Mesodermal cell (in vitro differentiated cells): ENCODE data around the gene MANF.
"Not testable (repeated sequence)": the region's sequence is repeated elsewhere in the genome, so short reads cannot be mapped to it uniquely, and the experiment has no call there.

Experiments used
- H3K27ac ChIP-seq: 2 replicates; pipeline ENCODE4 v1.7.0; 2013; ENCODE audit warnings: mild to moderate bottlenecking, low read depth, low read length, moderate library complexity; ENCODE audit not compliant: severe bottlenecking
- H3K36me3 ChIP-seq: 2 replicates; pipeline ENCODE4 v1.7.1; 2013; ENCODE audit warnings: mild to moderate bottlenecking, low read length, moderate library complexity; ENCODE audit not compliant: control insufficient read depth, insufficient read depth
- H3K4me1 ChIP-seq: one replicate; pipeline ENCODE4 v1.7.1; 2013; ENCODE audit warnings: mild to moderate bottlenecking, low read length; ENCODE audit not compliant: insufficient read depth, control insufficient read depth, poor library complexity, severe bottlenecking
- H3K4me3 ChIP-seq: 2 replicates; pipeline ENCODE4 v1.7.0; 2013; ENCODE audit warnings: low read length, control low read depth, mild to moderate bottlenecking; ENCODE audit not compliant: insufficient read depth, poor library complexity, severe bottlenecking; ENCODE audit errors: extremely low read depth
- H3K9me3 ChIP-seq: 2 replicates; pipeline ENCODE4 v1.7.1; 2013; ENCODE audit warnings: mild to moderate bottlenecking, low read length, moderate library complexity; ENCODE audit not compliant: control insufficient read depth
- WGBS, 2 experiments: methylation state at CpG; one replicate each; pipeline ENCODE4 v1.1.5; 2013; ENCODE audit warnings: missing lambda C conversion rate in 2 of 2; ENCODE audit not compliant: insufficient coverage in 2 of 2; 5-methylcytosine and 5-hydroxymethylcytosine counted together

The MANF gene

DNA sequence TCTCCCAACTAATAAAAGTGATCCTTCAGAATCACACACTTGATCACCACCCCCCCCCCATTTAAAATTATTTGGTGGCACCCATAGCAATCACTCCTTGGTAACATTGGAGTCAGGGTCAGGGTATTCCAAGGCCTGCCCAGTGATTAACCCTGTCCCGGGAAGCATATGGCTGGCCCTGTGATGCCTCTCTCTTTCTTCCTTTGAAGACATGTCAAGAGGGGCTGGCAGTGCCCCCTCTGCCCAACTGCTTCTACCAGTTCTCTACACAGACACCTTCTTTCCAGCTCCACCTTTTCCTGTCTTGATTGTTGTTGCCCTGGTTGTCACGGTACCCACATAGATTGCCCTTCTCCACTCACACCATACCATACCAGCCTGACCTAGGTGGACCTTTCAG is 30.9 kb upstream of the MANF start:
- Histone ChIP-seq H3K36me3 (no peaks in the 10 kb centered on the region), H3K4me3 (no peak overlapping the region), H3K4me1 (no peaks in the 10 kb centered on the region), H3K27ac (no peak overlapping the region), H3K9me3 (no peaks in the 10 kb centered on the region)
- WGBS, 2 experiments = 93 to 100% methylated on average over 1 to 2 of the region's 2 CpGs

DNA sequence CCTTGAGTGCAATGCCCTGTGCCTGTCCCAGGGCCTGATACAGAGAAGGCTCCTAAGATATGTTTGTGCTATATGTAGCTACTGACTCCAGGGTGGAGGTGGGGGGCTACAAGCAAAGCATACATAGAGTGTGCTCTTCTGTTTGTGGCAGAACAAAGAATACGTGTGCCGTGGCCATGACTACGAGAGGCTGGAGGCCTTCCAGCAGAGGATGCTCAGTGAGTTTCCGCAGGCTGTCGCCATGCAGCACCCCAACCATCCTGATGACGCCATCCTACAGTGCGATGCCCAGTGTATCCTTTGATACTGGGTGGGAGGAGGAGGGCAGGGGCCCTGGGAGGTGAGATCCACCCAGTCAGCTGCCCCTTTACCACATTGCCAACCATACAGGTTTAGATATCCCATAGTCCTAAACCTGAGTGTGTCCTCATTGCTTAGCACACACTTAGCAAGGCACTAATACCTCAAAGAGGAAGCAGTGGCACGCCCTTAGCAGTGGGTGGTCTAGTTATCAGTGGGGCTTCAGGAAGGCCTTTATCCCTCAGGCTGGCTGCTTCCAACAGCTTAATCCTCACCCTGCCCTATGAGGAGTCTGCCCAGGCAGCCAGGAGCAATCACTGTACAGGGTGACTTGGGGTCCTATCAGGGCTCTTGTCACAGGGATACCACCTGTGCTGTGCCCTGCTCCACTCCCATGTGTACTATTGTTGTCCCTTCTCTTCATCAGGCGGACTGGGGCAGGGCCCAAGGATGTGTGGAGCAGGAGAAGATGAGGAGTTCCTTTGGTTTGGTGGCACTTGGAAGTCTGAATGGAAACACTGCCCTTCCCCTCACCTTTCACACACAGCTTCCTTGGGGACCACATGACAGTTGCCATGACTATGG is 30.1 kb upstream of the MANF start:
- 96 to 100% methylated on average over 2 to 6 of the region's 9 CpGs for WGBS, 2 experiments
- Histone ChIP-seq H3K36me3 (no peaks in the 10 kb centered on the region), H3K4me1 (no peaks in the 10 kb centered on the region), H3K4me3 (no peak overlapping the region), H3K9me3 (no peaks in the 10 kb centered on the region), H3K27ac (no peak overlapping the region)

DNA sequence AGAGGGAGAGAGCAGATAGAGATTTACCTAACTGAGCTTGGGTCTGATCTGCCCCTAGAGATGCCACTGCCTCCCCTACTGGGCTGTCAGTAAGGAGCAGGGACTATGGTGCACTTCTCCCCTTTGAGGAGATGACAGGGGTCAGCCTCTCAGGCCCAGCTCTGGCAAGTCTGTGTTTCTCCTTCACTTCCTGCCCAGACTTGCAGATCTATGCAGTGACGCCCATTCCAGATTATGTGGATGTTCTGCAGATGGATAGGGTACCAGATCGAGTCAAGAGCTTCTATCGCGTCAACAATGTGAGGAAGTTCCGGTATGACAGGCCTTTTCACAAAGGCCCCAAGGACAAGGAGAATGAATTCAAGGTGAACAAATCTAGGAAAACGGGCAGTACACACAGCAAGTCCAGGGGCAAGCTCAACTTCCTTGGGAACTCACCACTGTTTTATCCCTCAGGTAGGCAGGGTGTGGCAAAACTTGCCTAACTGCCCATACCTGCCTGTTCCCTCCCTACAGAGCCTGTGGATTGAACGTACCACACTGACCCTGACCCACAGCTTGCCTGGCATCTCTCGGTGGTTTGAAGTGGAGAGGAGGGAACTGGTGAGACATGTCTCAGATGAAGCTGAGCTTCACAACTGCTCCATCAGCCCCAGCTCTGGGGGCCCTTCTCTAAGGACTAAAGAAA is 29.1 kb upstream of the MANF start:
- H3K4me3 ChIP-seq = no peak overlapping the region
- no peak overlapping the region for H3K27ac ChIP-seq
- WGBS, 2 experiments = 75 to 82% methylated on average over 6 of the region's 8 CpGs
- H3K4me1 ChIP-seq = no peaks in the 10 kb centered on the region
- no peaks in the 10 kb centered on the region for H3K9me3 ChIP-seq
- no peaks in the 10 kb centered on the region for H3K36me3 ChIP-seq

DNA sequence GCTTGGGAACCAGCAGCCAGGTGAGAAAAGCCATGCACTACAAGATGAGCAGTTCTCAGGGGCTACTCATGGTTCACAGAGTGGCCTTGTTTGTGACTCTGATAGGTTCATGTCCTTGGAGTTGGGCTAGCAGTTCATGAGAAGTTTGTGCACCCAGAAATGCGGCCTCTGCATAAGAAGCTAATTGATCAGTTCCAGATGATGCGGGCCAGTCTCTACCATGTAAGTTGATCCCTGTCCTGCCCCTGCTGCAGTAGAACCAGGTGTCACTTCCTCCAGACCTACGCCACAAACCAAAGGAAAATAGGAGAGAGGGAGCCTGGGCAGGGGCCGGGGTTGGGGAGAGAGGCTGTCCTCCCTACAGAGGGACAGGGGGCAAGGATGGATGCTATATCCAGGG is 27.2 kb upstream of the MANF start:
- 80 to 92% methylated on average over 1 to 2 of the region's 4 CpGs for WGBS, 2 experiments
- Histone ChIP-seq H3K27ac (no peak overlapping the region), H3K4me3 (no peak overlapping the region), H3K36me3 (no peaks in the 10 kb centered on the region), H3K4me1 (no peaks in the 10 kb centered on the region), H3K9me3 (no peaks in the 10 kb centered on the region)

DNA sequence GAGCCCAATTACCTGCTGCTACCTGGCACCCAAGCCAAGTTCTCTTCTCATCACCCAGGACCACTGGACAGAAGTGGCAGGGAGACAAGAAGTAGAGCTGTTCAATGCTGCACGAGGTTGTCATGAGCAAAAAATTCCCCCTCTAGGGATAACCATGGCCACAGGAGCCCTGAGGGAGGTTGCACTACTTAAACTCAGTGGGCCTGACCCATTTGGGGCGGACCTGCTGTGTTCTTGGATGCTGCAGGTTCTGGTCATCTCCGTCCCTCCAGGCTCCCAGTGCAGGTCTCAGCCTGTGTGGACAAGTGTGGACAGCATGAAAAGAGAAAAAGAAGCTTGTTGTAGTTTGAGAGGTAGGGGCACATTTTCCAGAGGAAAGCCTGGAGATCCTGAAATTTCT is 26.1 kb upstream of the MANF start:
- 75 to 88% methylated on average over 2 to 3 of the region's 3 CpGs for WGBS, 2 experiments
- no peaks in the 10 kb centered on the region for H3K36me3 ChIP-seq
- H3K9me3 ChIP-seq = no peaks in the 10 kb centered on the region
- H3K27ac ChIP-seq = no peak overlapping the region
- no peaks in the 10 kb centered on the region for H3K4me1 ChIP-seq
- no peak overlapping the region for H3K4me3 ChIP-seq

DNA sequence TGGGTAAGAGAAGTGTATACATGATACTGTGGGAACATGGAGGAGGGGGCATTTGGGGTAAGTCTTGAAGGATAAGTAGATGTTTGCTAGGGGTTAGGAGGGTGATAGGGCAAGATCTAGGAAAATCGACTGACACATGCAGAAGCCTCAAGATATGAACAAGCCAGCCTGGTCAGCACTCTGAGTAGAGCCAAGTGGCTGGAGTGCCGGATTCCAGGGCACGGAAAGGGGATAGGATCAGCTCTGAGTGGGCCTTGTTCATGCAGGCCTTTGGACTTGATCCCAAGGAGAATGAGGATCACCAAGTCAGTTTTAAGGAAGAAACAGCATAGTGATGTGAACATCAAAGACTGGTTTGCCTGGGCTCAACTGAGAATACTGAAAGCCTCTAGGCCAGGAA is 24.3 kb upstream of the MANF start:
- H3K9me3 ChIP-seq = no peaks in the 10 kb centered on the region
- no peak overlapping the region for H3K4me3 ChIP-seq
- no peak overlapping the region for H3K27ac ChIP-seq
- H3K4me1 ChIP-seq = no peaks in the 10 kb centered on the region
- H3K36me3 ChIP-seq = no peaks in the 10 kb centered on the region
- WGBS, 2 experiments = 92 to 94% methylated on average over 3 of the region's 3 CpGs

DNA sequence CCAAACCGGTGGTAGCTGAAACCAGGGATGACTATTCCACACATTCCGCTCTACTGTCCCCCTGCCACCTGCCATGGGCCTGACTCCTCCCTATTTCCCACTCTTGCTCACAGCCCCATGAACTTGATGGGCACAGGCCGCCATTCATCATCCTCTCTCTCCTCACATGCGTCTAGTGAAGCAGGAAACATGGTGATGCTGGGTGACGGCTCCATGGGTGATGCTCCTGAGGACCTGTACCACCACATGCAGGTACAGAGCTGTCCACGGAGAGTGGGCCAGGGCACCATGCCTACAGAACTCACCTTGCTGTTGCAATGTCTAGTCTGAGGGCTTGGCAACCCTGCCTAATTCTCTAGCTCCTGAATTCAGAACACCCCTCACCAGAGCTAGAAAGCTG is 23.3 kb upstream of the MANF start:
- H3K36me3 ChIP-seq = no peaks in the 10 kb centered on the region
- H3K27ac ChIP-seq = no peak overlapping the region
- H3K4me1 ChIP-seq = no peaks in the 10 kb centered on the region
- 67 to 86% methylated on average over 1 to 6 of the region's 6 CpGs for WGBS, 2 experiments
- H3K9me3 ChIP-seq = no peaks in the 10 kb centered on the region
- no peak overlapping the region for H3K4me3 ChIP-seq

DNA sequence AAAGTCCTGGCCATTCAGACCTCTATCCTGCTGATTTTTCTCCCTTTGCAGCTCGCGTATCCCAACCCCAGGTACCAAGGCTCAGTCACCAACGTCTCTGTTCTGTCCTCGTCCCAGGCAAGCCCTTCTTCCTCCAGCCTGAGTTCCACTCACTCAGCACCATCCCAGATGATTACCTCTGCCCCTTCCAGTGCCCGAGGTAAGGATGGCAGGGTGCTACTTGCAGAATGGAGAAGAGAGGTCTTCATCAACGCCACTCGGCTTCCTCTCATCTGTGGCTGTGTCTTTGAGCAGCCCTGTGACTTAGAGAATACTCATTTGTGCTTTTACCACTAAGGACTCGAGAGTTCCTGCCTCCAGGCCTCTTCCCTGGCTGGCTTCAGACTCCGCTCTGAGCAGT is 22.6 kb upstream of the MANF start:
- no peak overlapping the region for H3K4me3 ChIP-seq
- H3K4me1 ChIP-seq = no peaks in the 10 kb centered on the region
- H3K9me3 ChIP-seq = no peaks in the 10 kb centered on the region
- 91% methylated on average over 7 to 9 of the region's 9 CpGs for WGBS, 2 experiments
- H3K27ac ChIP-seq = no peak overlapping the region
- no peaks in the 10 kb centered on the region for H3K36me3 ChIP-seq

DNA sequence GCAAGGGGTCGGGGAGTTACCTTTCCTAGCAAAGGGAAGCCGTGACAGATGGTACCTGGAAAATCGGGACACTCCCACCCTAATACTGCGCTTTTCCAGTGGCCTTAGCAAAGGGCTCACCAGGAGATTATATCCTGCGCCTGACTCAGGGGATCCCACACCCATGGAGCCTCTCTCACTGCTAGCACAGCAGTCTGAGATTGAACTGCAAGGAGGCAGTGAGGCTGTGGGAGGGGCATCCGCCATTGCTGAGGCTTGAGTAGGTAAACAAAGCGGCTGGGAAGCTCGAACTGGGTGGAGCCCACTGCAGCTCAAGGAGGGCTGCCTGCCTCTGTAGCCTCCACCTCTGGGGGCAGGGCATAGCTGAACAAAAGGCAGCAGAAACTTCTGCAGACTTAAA is 16.8 kb upstream of the MANF start:
- not testable (repeated sequence) for H3K27ac ChIP-seq, H3K4me1 ChIP-seq, H3K9me3 ChIP-seq, H3K36me3 ChIP-seq, H3K4me3 ChIP-seq
- 89 to 100% methylated on average over 1 to 8 of the region's 8 CpGs for WGBS, 2 experiments

DNA sequence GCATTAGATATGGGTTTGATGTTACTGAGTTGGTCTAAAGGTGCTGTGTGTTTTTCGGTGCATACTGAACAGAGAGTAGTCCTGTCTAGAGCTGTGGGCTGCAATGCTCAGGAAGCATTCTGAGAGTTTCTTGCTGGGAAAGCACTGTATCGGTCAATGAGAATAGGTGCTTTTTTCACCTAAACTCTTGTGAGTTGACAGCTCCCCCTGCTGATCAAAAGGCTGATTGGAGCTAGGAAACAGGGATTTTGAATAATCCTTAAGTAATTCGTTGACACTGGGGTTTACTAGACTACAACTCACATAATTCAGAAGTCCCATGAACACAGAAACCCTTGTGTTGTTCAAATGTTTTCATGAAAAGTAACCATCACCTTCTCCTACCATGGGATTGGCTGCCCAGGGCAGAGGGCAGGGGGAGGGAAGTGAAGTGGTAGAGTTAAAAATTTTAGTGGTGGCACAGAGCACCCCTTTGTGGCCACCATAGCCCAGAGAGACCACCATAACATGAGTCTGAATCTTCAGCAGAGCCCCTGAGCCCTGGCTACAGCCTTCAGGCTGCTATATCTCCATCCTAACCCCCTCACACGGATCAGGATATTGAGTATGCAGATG is 13.0 kb upstream of the MANF start:
- WGBS, 2 experiments = 33 to 50% methylated on average over 1 of the region's 4 CpGs
- Histone ChIP-seq H3K4me3 (no peak overlapping the region), H3K36me3 (no peaks in the 10 kb centered on the region), H3K27ac (no peak overlapping the region), H3K4me1 (no peaks in the 10 kb centered on the region), H3K9me3 (no peaks in the 10 kb centered on the region)
